Panc1 (cell line): ENCODE measurements around the gene GCN1. TPM values are rescaled to one million over a fixed set of nuclear protein-coding genes. Genes with fewer than 3 reads are reported as not detected.

Source experiments
- ATAC-seq: fragments of 200-7000 bp; cut with Tn5 transposase; 2 replicates; pipeline ENCODE4 v1.9.1; 2020; ENCODE audit warnings: mild to moderate bottlenecking, moderate library complexity
- BruUV-seq: library from RNA; stranded (reverse); fragments of 400-500 nt; replicated peaks from 2 replicates; lab custom pipeline; 2021; lab: Mats Ljungman, UMichigan
- CTCF ChIA-PET: fragments of 300-600 bp; sonication (Branson Sonifier 250); formaldehyde crosslinking; loops from one replicate; lab custom pipeline; 2022; ENCODE audit warnings: antibody characterized with exemption; lab: Charles Lee
- POLR2A ChIA-PET: fragments of 300-600 bp; sonication (Branson Sonifier 250); formaldehyde crosslinking; loops from one replicate; lab custom pipeline; 2022; ENCODE audit warnings: antibody characterized with exemption; lab: Charles Lee
- DNase-seq: peaks from one replicate; pipeline ENCODE4 v3.0.0-alpha.2; 2010; ENCODE audit warnings: low read depth, low spot score
- H3K27ac ChIP-seq: 2 replicates; pipeline ENCODE4 v1.5.1; 2011; ENCODE audit warnings: mild to moderate bottlenecking, low read length, inconsistent platforms
- H3K27me3 ChIP-seq: fragments of 200-500 bp; sonication (Bioruptor generic); 2 replicates; pipeline ENCODE4 v1.6.0; 2014; ENCODE audit warnings: low read length, inconsistent platforms; ENCODE audit not compliant: control insufficient read depth, insufficient read depth
- H3K36me3 ChIP-seq: fragments of 200-500 bp; sonication (Bioruptor generic); 2 replicates; pipeline ENCODE4 v1.5.1; 2014; ENCODE audit warnings: inconsistent platforms, mild to moderate bottlenecking, low read length, moderate library complexity; ENCODE audit not compliant: control insufficient read depth, insufficient read depth
- H3K4me1 ChIP-seq: 2 replicates; pipeline ENCODE4 v1.5.1; 2011; ENCODE audit warnings: inconsistent platforms, mild to moderate bottlenecking, low read length, moderate library complexity; ENCODE audit not compliant: control insufficient read depth, insufficient read depth
- H3K4me3 ChIP-seq, 2 experiments: 2 replicates each; pipeline ENCODE4 v1.5.1; 2011 to 2012; ENCODE audit warnings: low read depth in 2 of 2, low read length in 2 of 2, mild to moderate bottlenecking in 2 of 2, inconsistent platforms in 1 of 2, moderate library complexity in 1 of 2
- H3K9me3 ChIP-seq: fragments of 200-500 bp; sonication (Bioruptor generic); 2 replicates; pipeline ENCODE4 v1.5.1; 2014; ENCODE audit warnings: low read depth, mild to moderate bottlenecking, inconsistent platforms, low read length, moderate library complexity; ENCODE audit not compliant: control insufficient read depth, insufficient read depth
- CTCF ChIP-seq: fragments of 450-650 bp; IDR thresholded peaks from 2 replicates; pipeline ENCODE4 v1.5.1; 2017; ENCODE audit warnings: mild to moderate bottlenecking
- POLR2AphosphoS5 ChIP-seq: IDR thresholded peaks from 2 replicates; pipeline ENCODE4 v1.6.1; 2012; ENCODE audit warnings: mild to moderate bottlenecking, low read depth, low read length, moderate library complexity
- REST ChIP-seq, 2 experiments: IDR thresholded peaks; 2 replicates each; pipeline ENCODE4 v1.6.1; 2011 to 2012; ENCODE audit warnings: low read depth in 2 of 2, control low read depth in 1 of 2, low read length in 1 of 2, mild to moderate bottlenecking in 1 of 2, moderate library complexity in 1 of 2; ENCODE audit not compliant: insufficient read depth in 1 of 2
- SIN3A ChIP-seq: IDR thresholded peaks from 2 replicates; pipeline ENCODE4 v1.6.1; 2012; ENCODE audit warnings: low read depth, mild to moderate bottlenecking, low read length, moderate library complexity, borderline replicate concordance; ENCODE audit not compliant: insufficient read depth
- TCF7L2 ChIP-seq: IDR thresholded peaks from 2 replicates; pipeline ENCODE4 v1.6.1; 2011; ENCODE audit warnings: mild to moderate bottlenecking, low read depth, low read length, inconsistent platforms
- in situ Hi-C: cut with HindIII; loops from 2 replicates; pipeline ENCODE4 v1.10.0; 2016; ENCODE audit warnings: low sequenced_read_pairs, low pct_unique_long_range_greater_than_20kb
- intact Hi-C: fragments of 100-400 bp; cut with micrococcal nuclease; formaldehyde crosslinking; loops from one replicate; pipeline ENCODE4 v1.10.0; 2022; ENCODE audit not compliant: unreplicated experiment
- total RNA-seq: library from RNA; stranded (reverse); gene quantifications from one replicate; pipeline ENCODE4 v1.2.1, GENCODE V29; 2021; ENCODE audit not compliant: unreplicated experiment

Gene GCN1
- total RNA-seq, 1 experiment from 2014 or later: 175 TPM

DNA sequence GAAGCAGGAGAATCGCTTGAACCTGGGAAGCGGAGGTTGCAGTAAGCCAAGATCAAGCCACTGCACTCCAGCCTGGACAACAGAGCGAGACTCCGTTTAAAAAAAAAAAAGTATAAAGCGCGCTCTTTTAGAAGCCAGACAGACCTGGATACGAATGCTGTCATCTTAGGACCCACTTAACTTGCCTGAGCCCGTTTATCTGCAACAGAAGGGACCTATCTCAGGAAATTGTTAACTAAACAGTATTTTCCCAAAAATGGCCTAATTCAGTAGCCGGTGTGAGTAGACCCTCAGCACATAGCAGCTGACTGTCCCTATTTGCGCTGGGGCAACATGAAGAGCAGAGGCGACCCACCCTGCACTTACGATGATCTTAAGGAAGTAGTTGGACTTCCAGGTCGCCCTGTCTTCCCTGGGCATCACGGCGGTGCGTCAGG, 5.9 kb upstream of the GCN1 start:
- ChIA-PET POLR2A (interaction anchor here (0.6 to 2.5 kb wide), 8 partner anchors 28 to 229 kb away, joined by 3 to 25 read pairs (median 6); partner anchors contain the start of genes PXN and RNU4-2), CTCF (interaction anchor here (1.2 to 1.5 kb wide), 3 partner anchors 11 to 93 kb away, joined by 3 to 12 read pairs (median 5); partner anchors contain the start of genes RNU4-1 and RNU4-2)
- BruUV-seq: no TSS peak
- no peak for TF ChIP-seq REST (IDR thresholded peaks at IDR 0.05; ENCODE audit: insufficient read depth in 1 of 2, low read depth in 2 of 2, low read length in 1 of 2)
- TF ChIP-seq POLR2AphosphoS5: no peak
- no peak for TF ChIP-seq TCF7L2
- no peak for TF ChIP-seq CTCF
- no peak for TF ChIP-seq SIN3A
- Histone ChIP-seq H3K4me3 (peak overlapping the region; percentile 76 to 88), H3K36me3 (peaks cover 22% of the 10 kb centered on the region), H3K27me3 (no peaks in the 10 kb centered on the region), H3K9me3 (no peaks in the 10 kb centered on the region), H3K4me1 (peaks cover 27% of the 10 kb centered on the region), H3K27ac (peak overlapping the region; percentile 98)
- in situ Hi-C loops (no loop called here), intact Hi-C loops (no loop called here)
- ATAC-seq (no peak), DNase-seq (no peak)

DNA sequence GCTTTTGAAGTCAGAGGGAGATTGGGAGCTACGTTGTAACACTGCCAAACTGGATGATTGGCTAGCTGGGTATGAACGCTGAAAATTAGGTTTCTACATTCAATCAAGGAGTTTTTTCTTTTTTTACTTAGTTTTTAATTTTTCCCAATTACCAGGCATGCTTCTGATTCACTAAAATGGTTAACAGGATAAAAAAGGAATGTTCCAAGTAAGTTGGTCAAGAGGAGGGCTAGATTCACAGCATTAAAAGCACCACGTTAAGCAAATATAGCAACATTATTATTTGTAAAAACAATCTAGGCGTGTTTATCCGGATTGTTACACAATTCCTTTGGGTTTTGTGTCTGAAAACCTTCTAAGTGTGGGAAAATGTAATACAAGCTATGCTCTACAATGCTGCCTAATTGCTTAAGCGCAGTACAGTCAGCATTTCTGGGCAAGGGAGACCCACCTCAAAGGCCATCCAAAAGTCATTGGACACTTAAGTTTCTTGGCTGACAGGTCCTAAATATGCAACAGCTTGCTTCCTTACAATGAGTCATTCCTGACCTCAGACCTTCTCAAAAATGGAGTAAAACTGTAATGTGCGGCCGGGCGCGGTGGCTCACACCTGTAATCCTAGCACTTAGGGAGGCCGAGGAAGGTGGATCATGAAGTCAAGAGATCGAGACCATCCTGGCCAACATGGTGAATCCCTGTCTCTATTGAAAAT, 5.2 kb upstream of the GCN1 start:
- intact Hi-C loops (no loop called here), in situ Hi-C loops (no loop called here)
- H3K4me1 ChIP-seq: peaks cover 33% of the 10 kb centered on the region

More for the DNA sequence above, 5.2 kb upstream of the GCN1 start:
- CTCF ChIA-PET: no interaction called here
- Histone ChIP-seq H3K27ac (peak overlapping the region; percentile 98), H3K9me3 (no peaks in the 10 kb centered on the region), H3K4me3 (peak overlapping the region; percentile 76 to 88), H3K27me3 (no peaks in the 10 kb centered on the region), H3K36me3 (peaks cover 22% of the 10 kb centered on the region)
- BruUV-seq: no TSS peak
- DNase-seq (no peak), ATAC-seq (no peak)
- no peak for TF ChIP-seq TCF7L2
- peak; percentile 2 for TF ChIP-seq POLR2AphosphoS5
- TF ChIP-seq SIN3A: no peak
- no peak for TF ChIP-seq REST (IDR thresholded peaks at IDR 0.05; ENCODE audit: insufficient read depth in 1 of 2, low read depth in 2 of 2, low read length in 1 of 2)
- no peak for TF ChIP-seq CTCF
- POLR2A ChIA-PET: interaction anchor here (0.6 to 1.9 kb wide), 2 partner anchors 63 to 229 kb away, joined by 3 to 20 read pairs; no protein-coding TSS in a partner anchor
